Fibroblast of the aortic adventitia (primary cell): ENCODE measurements around the gene MDM4. TPM values are rescaled to one million over a fixed set of nuclear protein-coding genes. Genes with fewer than 3 reads are reported as not detected.
A peak's percentile ranks its signal among the peaks of the same experiment; 100 is the strongest.

Source experiments
- DNase-seq: peaks from one replicate; pipeline ENCODE4 v3.0.0-alpha.2; 2010; ENCODE audit warnings: low read depth
- H3K4me3 ChIP-seq: 2 replicates; pipeline ENCODE4 v1.5.1; 2011; ENCODE audit warnings: low read depth, mild to moderate bottlenecking, control low read depth, low read length, moderate library complexity
- CTCF ChIP-seq: IDR thresholded peaks from 2 replicates; pipeline ENCODE4 v1.5.1; 2011; ENCODE audit warnings: mild to moderate bottlenecking, low read length, control low read depth, inconsistent platforms; ENCODE audit not compliant: insufficient read depth
- small RNA-seq: library from RNA; depleted of rRNA; stranded (forward); fragments of <200 nt; gene quantifications from one replicate; pipeline ENCODE3, GENCODE V24; 2012
- total RNA-seq: library from RNA; depleted of rRNA; stranded (reverse); fragments of >200 nt; gene quantifications from 2 replicates; pipeline ENCODE4 v1.2.3, GENCODE V29; 2012; ENCODE audit warnings: low replicate concordance

MDM4 gene
- total RNA-seq, 1 donor: 55.1 TPM

DNA sequence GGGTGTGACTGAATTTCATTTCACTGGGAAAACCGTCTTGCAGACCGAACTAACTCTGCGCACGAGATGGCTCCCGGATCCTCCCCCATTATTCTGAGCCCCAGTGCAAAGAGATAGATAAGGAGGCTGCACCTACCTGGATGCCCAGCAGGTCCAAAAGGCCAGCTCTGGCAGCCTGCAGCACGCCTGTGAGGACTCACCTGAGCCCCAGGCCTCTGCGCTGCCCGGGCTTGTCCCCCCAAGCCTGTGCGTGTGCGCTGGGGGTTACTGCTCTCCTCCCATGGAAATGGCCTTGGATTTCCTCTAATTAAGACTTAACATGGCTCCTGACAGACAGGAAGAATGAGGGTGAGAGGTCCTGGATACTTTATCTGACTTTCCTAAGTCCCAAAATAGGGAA lies 83.4 kb downstream of the MDM4 start:
- no peak for DNase-seq
- H3K4me3 ChIP-seq: no peak overlapping the region
- no peak for TF ChIP-seq CTCF

- H3K4me3 ChIP-seq: no peak overlapping the region
- no peak for DNase-seq
- TF ChIP-seq CTCF: no peak
Measured at GRCh38 chr1:204600203-204600602, 84.0 kb downstream of the MDM4 start.

DNA sequence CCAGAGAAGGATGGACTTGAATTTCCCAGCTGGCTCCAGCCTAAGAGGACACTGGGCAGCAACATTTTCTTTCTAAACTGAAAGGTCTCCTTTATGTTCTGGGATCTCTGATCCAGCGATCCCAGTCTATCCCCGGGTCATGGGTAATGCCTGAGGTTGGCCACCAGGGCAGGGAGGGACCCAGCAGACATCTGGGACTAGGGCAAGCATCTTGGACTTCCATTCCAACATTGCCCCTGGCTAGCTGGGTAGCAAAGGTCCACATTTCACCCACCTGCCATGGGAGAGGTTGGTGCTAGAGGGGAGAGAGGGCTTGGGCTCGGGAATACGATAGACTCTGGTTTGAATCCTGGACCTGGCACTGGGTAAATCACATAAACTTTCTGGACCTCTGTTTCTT lies 84.8 kb downstream of the MDM4 start:
- peak; percentile 32 for TF ChIP-seq CTCF
- DNase-seq: no peak
- H3K4me3 ChIP-seq: no peak overlapping the region

DNA sequence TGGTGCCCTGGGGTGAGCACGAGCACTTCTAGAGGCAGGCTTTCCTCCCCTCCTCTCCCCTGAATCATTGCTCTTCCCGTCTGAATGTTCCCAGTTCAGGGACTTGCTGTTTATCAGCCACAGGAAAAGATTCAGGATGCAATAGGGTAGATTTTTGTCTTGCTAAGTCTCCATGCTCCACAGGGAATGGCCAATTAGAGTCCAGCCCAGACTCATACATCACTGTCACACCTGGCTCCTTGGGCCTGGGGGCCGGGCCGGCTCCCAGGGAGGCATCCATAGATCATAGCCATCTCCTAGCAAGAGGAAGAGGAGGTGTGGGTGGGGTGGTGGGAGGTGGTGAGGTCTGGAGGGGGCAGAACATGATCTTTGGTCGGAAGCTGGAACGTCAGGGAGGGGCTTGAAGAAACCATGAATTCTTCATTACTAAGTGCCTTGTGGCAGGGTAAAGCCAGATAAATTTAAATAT lies 85.9 kb downstream of the MDM4 start:
- DNase-seq: no peak
- H3K4me3 ChIP-seq: no peak overlapping the region
- no peak for TF ChIP-seq CTCF

- no peak for DNase-seq
- no peak for TF ChIP-seq CTCF
- H3K4me3 ChIP-seq: no peak overlapping the region
Measured at GRCh38 chr1:204602871-204603542, 86.8 kb downstream of the MDM4 start.

GRCh38 chr1:204605791-204606190 lies 89.6 kb downstream of the MDM4 start:
- DNase-seq: no peak
- no peak for TF ChIP-seq CTCF
- no peak overlapping the region for H3K4me3 ChIP-seq

Small RNAs within 50 kb of the gene (small RNA-seq; reads per million reads assigned to genes)
- gene RNA5SP74: 2.3 reads per million, percentile 73 among the genes with 10 or more reads in this experiment

Other genes with a start within 250 kb of the MDM4 start
- gene PLEKHA6, start 156.5 kb upstream of the MDM4 start, total RNA-seq: 3.6 and 5.1 TPM in 2 replicates
- 20.0 and 30.3 TPM in 2 replicates for gene PPP1R15B, start 104.6 kb upstream of the MDM4 start, total RNA-seq
- gene PIK3C2B, start 21.6 kb upstream of the MDM4 start, total RNA-seq: 4.5 and 8.2 TPM in 2 replicates
- 1.4 TPM in 1 of 2 replicates, not detected in the other for gene LRRN2, start 169.3 kb downstream of the MDM4 start, total RNA-seq